Upper lobe of left lung (tissue), 4 donors: Measurements from ENCODE around the gene ARIH2.

Experiments
- POLR2A ChIP-seq, 4 donors: fragments of 450-650 bp; IDR thresholded peaks; one replicate each; pipeline ENCODE4 v1.5.1; 2016 to 2017; ENCODE audit warnings: antibody characterized with exemption in 4 of 4, mild to moderate bottlenecking in 2 of 4
- POLR2AphosphoS5 ChIP-seq, 2 donors: sonication (generic); formaldehyde crosslinking; IDR thresholded peaks; one replicate each; pipeline ENCODE4 v1.5.1; 2017; ENCODE audit warnings: antibody characterized with exemption in 2 of 2

GRCh38 chr3:48985831-48986376, 67.3 kb downstream of the ARIH2 start:
- no peak for TF ChIP-seq POLR2AphosphoS5 (IDR thresholded peaks at IDR 0.05)
- TF ChIP-seq POLR2A (IDR thresholded peaks at IDR 0.05), result no peak
